ENCODE data around the gene MAP3K4.

DNA sequence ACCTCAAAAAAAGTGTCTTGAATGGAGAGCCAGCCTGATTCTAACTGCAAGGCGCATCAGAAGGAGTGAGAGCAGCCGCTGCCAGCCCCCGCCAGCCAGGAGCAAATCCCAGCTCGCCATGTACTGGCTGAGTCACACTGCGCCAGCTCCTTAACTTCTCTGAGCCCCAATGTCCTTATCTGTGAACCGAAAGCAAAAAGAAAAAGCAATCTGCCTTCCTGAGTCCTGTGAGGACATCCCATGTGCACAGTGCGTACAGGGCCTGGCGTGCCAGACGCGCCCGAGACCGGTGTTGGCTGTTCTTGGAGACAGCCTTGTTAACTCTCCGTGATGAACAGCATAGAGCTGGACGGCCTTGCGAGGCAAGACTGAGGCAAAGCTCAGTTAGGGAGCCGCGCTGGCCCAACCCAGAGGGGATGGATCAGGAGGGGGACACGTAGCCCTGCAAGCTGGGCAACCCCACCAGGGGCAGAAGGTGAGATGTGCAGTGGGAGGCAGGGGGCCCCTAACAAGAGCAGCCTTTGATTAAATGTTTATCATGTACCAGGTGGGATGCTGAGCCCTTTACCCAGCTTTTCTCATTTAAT is 159.6 kb downstream of the MAP3K4 start:
- TF ChIP-seq, protein P1, sequence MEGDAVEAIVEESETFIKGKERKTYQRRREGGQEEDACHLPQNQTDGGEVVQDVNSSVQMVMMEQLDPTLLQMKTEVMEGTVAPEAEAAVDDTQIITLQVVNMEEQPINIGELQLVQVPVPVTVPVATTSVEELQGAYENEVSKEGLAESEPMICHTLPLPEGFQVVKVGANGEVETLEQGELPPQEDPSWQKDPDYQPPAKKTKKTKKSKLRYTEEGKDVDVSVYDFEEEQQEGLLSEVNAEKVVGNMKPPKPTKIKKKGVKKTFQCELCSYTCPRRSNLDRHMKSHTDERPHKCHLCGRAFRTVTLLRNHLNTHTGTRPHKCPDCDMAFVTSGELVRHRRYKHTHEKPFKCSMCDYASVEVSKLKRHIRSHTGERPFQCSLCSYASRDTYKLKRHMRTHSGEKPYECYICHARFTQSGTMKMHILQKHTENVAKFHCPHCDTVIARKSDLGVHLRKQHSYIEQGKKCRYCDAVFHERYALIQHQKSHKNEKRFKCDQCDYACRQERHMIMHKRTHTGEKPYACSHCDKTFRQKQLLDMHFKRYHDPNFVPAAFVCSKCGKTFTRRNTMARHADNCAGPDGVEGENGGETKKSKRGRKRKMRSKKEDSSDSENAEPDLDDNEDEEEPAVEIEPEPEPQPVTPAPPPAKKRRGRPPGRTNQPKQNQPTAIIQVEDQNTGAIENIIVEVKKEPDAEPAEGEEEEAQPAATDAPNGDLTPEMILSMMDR (IDR thresholded peaks at IDR 0.05) = no peak
- no peak for TF ChIP-seq POLR2A (IDR thresholded peaks at IDR 0.05)
